ENCODE data around the gene FAM241B. TPM values are rescaled to one million over a fixed set of nuclear protein-coding genes. Genes with fewer than 3 reads are reported as not detected.

The FAM241B gene
- polyA plus RNA-seq, 1 donor (not counting 4 experiments of a cell fraction or from before 2014, with no cell fraction given) = 7.9 TPM

DNA sequence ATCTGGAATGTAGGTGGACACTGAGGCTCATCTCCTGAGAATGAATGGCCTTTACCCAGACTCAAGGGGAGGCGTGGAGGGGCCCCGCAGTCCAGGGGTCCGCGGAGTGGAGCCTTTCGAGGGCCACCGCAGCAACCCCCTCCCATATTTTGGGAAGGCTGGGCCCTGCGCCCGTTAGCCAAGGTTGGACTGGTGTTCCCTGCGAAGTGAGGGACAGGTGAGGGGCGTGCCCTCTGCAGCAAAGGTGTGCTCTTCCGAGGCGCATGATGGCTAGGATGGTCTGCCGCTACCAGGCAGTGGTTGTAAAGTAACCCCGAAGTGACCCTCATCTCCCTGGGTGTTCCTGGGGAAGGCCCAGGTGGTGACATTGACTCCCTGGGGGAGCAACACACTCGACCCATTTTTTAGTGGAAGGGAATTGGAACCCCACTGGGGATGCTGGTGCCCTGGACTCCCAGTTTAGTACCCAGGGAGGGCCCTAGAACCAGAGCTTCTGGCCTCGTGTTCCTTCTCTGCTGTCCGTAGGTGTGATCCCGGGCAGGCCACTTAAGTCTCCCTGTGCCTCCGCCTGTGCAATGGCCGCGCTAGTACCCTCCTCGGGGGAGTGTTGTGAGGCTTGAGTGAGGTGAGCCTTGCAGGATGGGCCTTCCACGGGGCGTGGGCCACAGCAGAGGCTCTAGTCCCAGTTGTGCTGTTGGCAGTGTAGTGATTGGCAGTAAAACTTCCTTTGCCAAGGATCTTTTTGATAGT, 779 bp downstream of the FAM241B start:
- Histone ChIP-seq H3K4me3 (ENCODE audit: control insufficient read depth in 2 of 3, extremely low read depth in 1 of 3, insufficient read depth in 2 of 3, low read depth in 1 of 3, low read length in 3 of 3) (peak overlapping the region; percentile 52 to 67 (median 61)), H4K20me1 (ENCODE audit: control insufficient read depth, extremely low read depth, insufficient read depth, low read length) (no peaks in the 10 kb centered on the region), H3K36me3 (ENCODE audit: control insufficient read depth in 2 of 2, extremely low read depth in 1 of 2, insufficient read depth in 2 of 2, low read length in 2 of 2) (peaks cover 0 to 3% of the 10 kb centered on the region in 2 experiments), H3K9me3 (ENCODE audit: control insufficient read depth, low read depth, low read length) (no peaks in the 10 kb centered on the region), H3K27ac (ENCODE audit: control insufficient read depth, insufficient read depth, low read length) (no peak overlapping the region), H3K79me2 (ENCODE audit: control insufficient read depth, insufficient read depth, low read length) (no peaks in the 10 kb centered on the region), H3K4me2 (ENCODE audit: control insufficient read depth, extremely low read depth, insufficient read depth, low read depth, low read length) (peak overlapping the region; percentile 78), H2AFZ (ENCODE audit: control insufficient read depth, low read length) (peak overlapping the region; percentile 51), H3K4me1 (ENCODE audit: control insufficient read depth, extremely low read depth, insufficient read depth, low read length) (peaks cover 4% of the 10 kb centered on the region), H3K27me3 (ENCODE audit: control insufficient read depth, extremely low read depth, insufficient read depth, low read length) (no peaks in the 10 kb centered on the region), H3K9ac (ENCODE audit: control insufficient read depth, extremely low read depth, insufficient read depth, low read length) (peak overlapping the region; percentile 60), H3K9me1 (ENCODE audit: control insufficient read depth, extremely low read depth, insufficient read depth, low read length) (no peaks in the 10 kb centered on the region)
- FAIRE-seq (no peak), DNase-seq (ENCODE audit: low read depth, low spot score) (no peak)
- TF ChIP-seq, protein P1, sequence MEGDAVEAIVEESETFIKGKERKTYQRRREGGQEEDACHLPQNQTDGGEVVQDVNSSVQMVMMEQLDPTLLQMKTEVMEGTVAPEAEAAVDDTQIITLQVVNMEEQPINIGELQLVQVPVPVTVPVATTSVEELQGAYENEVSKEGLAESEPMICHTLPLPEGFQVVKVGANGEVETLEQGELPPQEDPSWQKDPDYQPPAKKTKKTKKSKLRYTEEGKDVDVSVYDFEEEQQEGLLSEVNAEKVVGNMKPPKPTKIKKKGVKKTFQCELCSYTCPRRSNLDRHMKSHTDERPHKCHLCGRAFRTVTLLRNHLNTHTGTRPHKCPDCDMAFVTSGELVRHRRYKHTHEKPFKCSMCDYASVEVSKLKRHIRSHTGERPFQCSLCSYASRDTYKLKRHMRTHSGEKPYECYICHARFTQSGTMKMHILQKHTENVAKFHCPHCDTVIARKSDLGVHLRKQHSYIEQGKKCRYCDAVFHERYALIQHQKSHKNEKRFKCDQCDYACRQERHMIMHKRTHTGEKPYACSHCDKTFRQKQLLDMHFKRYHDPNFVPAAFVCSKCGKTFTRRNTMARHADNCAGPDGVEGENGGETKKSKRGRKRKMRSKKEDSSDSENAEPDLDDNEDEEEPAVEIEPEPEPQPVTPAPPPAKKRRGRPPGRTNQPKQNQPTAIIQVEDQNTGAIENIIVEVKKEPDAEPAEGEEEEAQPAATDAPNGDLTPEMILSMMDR (optimal IDR thresholded peaks at IDR 0.05 in 1 of 3, IDR thresholded peaks at IDR 0.05 in 1 of 3, conservative IDR thresholded peaks at IDR 0.05 in 1 of 3; ENCODE audit: extremely low read depth in 1 of 3, insufficient read depth in 2 of 3, low read length in 3 of 3) = no peak
- TF ChIP-seq EZH2 (IDR thresholded peaks at IDR 0.05; ENCODE audit: low read length) = no peak
- dilution Hi-C loops (cut with MboI; ENCODE audit: extremely low pct_ligation_motif_present, low sequenced_read_pairs) = no loop called here

DNA sequence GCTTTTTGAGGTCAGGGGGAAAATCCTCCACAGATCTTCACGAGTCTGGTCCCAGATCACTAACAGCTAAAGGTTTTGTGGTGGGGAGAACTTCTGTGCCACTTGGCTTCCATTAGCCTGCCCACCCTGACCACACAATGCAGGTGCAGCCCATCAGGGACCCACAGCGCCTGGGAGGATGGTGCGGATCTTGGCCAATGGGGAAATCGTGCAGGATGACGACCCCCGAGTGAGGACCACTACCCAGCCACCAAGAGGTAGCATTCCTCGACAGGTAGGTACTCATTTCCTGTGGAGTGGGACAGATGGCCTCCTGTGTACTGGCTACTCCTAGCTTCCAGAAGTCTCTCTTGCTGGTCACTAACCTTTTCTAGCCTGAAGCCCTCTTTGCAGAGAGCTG, 1.5 kb downstream of the FAM241B start:
- Histone ChIP-seq H3K4me2 (ENCODE audit: control insufficient read depth, extremely low read depth, insufficient read depth, low read depth, low read length) (no peak overlapping the region), H3K27me3 (ENCODE audit: control insufficient read depth, extremely low read depth, insufficient read depth, low read length) (no peaks in the 10 kb centered on the region)

More for the DNA sequence above, 1.5 kb downstream of the FAM241B start:
- H4K20me1 ChIP-seq (ENCODE audit: control insufficient read depth, extremely low read depth, insufficient read depth, low read length) = no peaks in the 10 kb centered on the region
- H3K9me1 ChIP-seq (ENCODE audit: control insufficient read depth, extremely low read depth, insufficient read depth, low read length) = no peaks in the 10 kb centered on the region
- peaks cover 0 to 3% of the 10 kb centered on the region in 2 experiments for H3K36me3 ChIP-seq (ENCODE audit: control insufficient read depth in 2 of 2, extremely low read depth in 1 of 2, insufficient read depth in 2 of 2, low read length in 2 of 2)
- FAIRE-seq (no peak), DNase-seq (ENCODE audit: low read depth, low spot score) (no peak)
- peaks cover 4% of the 10 kb centered on the region for H3K4me1 ChIP-seq (ENCODE audit: control insufficient read depth, extremely low read depth, insufficient read depth, low read length)
- no peak for TF ChIP-seq EZH2 (IDR thresholded peaks at IDR 0.05; ENCODE audit: low read length)
- TF ChIP-seq, protein P1 (optimal IDR thresholded peaks at IDR 0.05 in 1 of 3, IDR thresholded peaks at IDR 0.05 in 1 of 3, conservative IDR thresholded peaks at IDR 0.05 in 1 of 3; ENCODE audit: extremely low read depth in 1 of 3, insufficient read depth in 2 of 3, low read length in 3 of 3) = no peak
- H3K27ac ChIP-seq (ENCODE audit: control insufficient read depth, insufficient read depth, low read length) = no peak overlapping the region
- H3K9me3 ChIP-seq (ENCODE audit: control insufficient read depth, low read depth, low read length) = no peaks in the 10 kb centered on the region
- H3K9ac ChIP-seq (ENCODE audit: control insufficient read depth, extremely low read depth, insufficient read depth, low read length) = no peak overlapping the region
- no peak overlapping the region for H2AFZ ChIP-seq (ENCODE audit: control insufficient read depth, low read length)
- no peaks in the 10 kb centered on the region for H3K79me2 ChIP-seq (ENCODE audit: control insufficient read depth, insufficient read depth, low read length)
- H3K4me3 ChIP-seq (ENCODE audit: control insufficient read depth in 2 of 3, extremely low read depth in 1 of 3, insufficient read depth in 2 of 3, low read depth in 1 of 3, low read length in 3 of 3) = no peak overlapping the region
- dilution Hi-C loops (cut with MboI; ENCODE audit: extremely low pct_ligation_motif_present, low sequenced_read_pairs) = no loop called here
